GM13977 (cell line): ENCODE measurements around the gene TMEM135.

Experiments
- DNase-seq: peaks from one replicate; pipeline ENCODE4 v3.0.0; 2012; ENCODE audit warnings: low spot score
- in situ Hi-C: fragments of 300-500 bp; cut with MboI; formaldehyde crosslinking; loops from one replicate; pipeline ENCODE4 v1.12.0; 2022; ENCODE audit warnings: low sequenced_read_pairs, low pct_unique_long_range_greater_than_20kb, mixed read lengths, inconsistent platforms; ENCODE audit not compliant: unreplicated experiment
- TF ChIP-seq, protein P1 (sequence below): IDR thresholded peaks from 2 replicates; pipeline ENCODE4 v1.5.1; 2012; ENCODE audit warnings: mild to moderate bottlenecking, control low read depth; ENCODE audit not compliant: insufficient read depth; ENCODE audit errors: extremely low read depth, missing control alignments

Gene TMEM135

DNA sequence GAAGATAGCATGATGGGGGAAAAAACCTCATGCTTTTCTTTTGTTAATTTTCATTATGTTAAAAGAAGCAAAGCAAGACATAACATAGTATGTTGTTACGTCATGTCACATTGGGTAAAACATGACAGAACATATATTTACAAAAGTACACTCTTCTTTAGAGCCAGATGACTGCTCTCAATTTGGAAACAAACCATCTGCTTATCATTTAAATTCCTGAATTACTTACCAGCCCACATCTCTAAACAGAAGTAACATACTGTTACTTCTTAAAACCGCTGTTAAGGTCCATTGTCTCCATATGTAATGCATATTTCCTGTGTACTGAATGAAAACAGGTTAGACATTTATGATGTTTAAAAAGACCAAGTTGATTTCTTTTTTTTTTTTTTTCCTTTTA lies 100.0 kb downstream of the TMEM135 start:
- DNase-seq, result no peak
- TF ChIP-seq, protein P1, sequence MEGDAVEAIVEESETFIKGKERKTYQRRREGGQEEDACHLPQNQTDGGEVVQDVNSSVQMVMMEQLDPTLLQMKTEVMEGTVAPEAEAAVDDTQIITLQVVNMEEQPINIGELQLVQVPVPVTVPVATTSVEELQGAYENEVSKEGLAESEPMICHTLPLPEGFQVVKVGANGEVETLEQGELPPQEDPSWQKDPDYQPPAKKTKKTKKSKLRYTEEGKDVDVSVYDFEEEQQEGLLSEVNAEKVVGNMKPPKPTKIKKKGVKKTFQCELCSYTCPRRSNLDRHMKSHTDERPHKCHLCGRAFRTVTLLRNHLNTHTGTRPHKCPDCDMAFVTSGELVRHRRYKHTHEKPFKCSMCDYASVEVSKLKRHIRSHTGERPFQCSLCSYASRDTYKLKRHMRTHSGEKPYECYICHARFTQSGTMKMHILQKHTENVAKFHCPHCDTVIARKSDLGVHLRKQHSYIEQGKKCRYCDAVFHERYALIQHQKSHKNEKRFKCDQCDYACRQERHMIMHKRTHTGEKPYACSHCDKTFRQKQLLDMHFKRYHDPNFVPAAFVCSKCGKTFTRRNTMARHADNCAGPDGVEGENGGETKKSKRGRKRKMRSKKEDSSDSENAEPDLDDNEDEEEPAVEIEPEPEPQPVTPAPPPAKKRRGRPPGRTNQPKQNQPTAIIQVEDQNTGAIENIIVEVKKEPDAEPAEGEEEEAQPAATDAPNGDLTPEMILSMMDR, result no peak
- in situ Hi-C loops, result no loop called here

DNA sequence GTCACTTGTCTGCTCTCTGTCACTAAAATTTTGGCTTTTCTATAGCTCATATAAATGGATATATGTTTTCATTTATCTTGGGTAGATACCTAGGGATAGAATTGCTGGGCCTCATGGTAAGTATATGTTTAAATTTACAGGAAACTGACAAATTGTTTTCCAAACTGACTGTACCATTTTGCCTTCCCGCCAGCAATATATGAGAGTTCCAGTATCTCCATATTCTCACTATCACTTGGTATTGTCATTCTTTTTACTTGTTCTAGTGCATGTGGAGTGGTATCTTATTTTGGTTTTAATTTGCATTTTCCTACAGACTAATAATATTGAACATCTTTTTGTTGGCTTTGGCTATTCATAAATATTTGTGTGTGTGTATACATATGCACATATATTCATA lies 101.7 kb downstream of the TMEM135 start:
- in situ Hi-C loops, result no loop called here
- DNase-seq, result no peak
- TF ChIP-seq, protein P1, result no peak

DNA sequence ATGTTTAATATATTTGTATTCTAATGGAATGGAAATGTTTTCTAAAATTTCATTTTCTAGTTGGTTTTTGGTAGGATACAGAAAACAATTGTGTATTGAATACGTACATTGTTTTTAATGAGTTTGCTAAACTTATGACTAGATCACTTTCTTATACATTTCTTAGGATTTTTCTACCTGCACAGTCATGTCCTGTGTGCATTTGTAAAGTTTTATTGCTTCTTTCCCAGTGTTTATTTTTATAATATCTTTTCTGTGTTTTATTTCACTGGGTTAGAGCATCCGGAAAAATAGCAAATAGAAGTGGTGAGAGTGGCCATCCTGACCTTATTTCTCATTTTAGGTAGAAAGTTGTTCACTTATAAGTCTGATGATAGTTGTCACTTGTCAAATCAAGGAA lies 103.6 kb downstream of the TMEM135 start:
- TF ChIP-seq, protein P1, result no peak
- in situ Hi-C loops, result no loop called here
- no peak for DNase-seq

DNA sequence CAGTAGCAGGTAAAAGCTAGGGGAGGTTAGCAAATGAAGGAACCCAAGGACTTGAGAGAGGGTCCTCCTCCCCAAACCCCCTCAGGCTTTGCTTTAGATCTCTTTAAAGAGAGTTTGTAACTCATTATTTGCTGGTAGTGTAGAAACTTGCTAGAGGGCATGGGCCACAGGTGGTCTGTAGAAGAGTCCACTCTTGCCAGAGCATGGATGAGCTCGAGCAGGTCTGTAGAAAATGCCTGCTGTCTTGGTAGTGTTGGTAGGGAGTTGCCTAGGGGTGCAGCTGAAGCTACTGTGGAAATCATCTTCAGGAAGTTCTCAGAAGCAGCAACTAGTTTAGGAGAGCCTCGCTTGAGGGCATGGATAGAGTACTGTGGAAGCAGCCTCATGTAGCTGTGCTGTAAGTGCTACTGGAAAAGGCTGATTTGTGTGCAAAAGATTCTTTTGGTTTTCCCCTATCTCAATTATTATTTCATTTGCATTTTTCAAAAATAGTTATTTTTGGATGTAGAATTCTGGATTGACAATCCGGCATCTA lies 104.3 kb downstream of the TMEM135 start:
- DNase-seq, result no peak
- TF ChIP-seq, protein P1, result no peak
- in situ Hi-C loops, result no loop called here

DNA sequence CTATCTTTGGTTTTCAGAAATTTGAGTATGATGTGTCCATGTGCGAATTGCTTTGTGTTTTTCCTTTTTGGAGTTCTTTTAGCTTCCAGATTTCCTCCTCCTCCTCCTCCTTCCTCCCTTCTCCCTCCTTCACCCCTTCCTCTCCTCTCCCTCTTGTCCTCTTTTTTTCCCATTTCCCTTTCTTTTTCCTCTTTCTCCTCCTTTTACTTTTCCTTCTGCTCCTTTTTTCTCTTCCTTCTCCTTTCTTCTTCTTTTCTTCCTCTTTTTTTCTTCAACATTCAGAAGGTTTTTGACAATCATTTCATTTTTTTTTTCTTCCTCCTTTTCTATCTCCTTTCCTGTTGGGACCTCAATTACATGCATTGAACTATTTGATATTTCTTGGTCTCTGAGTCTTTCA lies 104.9 kb downstream of the TMEM135 start:
- in situ Hi-C loops, result no loop called here
- TF ChIP-seq, protein P1, result no peak

DNA sequence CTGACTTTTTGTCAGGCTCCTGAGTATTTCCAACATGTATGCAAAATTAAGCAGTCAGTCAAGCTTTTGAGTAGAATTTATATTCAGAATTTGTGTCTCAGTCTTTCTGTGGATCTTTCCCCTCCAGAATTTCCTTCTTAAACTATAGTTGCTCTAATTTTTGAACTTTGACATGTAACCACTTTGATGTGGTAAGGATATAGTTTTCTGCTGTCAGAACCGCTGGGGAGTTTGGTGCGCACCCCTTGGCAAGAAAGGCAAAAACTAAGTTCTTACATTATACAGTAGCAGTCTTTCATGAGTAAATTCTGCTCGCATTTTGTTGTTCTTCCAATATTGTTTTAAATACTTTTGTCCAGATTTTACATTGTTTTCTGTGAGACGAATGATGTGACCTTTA lies 105.9 kb downstream of the TMEM135 start:
- TF ChIP-seq, protein P1, result no peak
- in situ Hi-C loops, result no loop called here

More for the DNA sequence above, 104.9 kb downstream of the TMEM135 start:
- DNase-seq, result no peak

DNA sequence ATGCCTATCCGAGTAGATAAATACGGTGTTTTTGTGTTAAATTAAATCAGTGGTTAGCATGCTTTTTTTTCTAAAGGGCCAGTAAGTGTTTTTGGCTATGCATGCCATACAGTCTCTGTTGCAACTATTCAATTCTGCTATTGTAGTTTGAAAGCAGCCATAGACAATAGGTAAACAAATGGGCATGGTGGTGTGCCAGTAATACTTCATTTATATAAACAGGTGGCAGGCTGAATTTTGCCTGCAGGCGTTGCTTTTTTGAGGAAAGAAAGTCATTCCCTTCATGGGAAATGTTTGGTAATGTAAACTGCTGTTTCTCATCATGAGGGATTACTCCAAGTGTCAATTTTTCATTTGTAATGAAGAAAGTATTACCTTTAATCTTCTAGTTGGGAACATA lies 106.5 kb downstream of the TMEM135 start:
- DNase-seq, result no peak
- in situ Hi-C loops, result no loop called here
- TF ChIP-seq, protein P1, result no peak

More for the DNA sequence above, 105.9 kb downstream of the TMEM135 start:
- DNase-seq, result no peak
